ENCODE measurements around the gene TM2D3.

- TF ChIP-seq CTCF (IDR thresholded peaks at IDR 0.05): no peak
- peak in 1 of 2 donors; percentile 19 for TF ChIP-seq POLR2A (IDR thresholded peaks at IDR 0.05)
Measured at GRCh38 chr15:101657968-101658784, 6.0 kb upstream of the TM2D3 start.

Data from heart left ventricle (tissue), 13 donors.